GM23338 (cell line): ENCODE measurements around the gene STAM. TPM values are rescaled to one million over a fixed set of nuclear protein-coding genes. Genes with fewer than 3 reads are reported as not detected.

Experiments
- ATAC-seq: fragments of 200-7000 bp; cut with Tn5 transposase; 3 replicates; pipeline ENCODE4 v1.9.1; 2020
- DNase-seq: peaks from one replicate; pipeline ENCODE4 v3.0.0-alpha.2; 2015; ENCODE audit warnings: low spot score
- H2AFZ ChIP-seq: fragments of 200-600 bp; sonication (generic); 2 replicates; pipeline ENCODE4 v1.8.0; 2016; ENCODE audit warnings: antibody characterized with exemption, mild to moderate bottlenecking, moderate library complexity
- H3F3A ChIP-seq: fragments of 200-600 bp; sonication (generic); replicated peaks from 2 replicates; pipeline ENCODE4 v1.8.0; 2017; ENCODE audit warnings: antibody characterized with exemption, mixed run types, low read depth
- H3K27ac ChIP-seq: fragments of 200-600 bp; sonication (generic); 2 replicates; pipeline ENCODE4 v1.6.1; 2016; ENCODE audit warnings: low read depth
- H3K27me3 ChIP-seq: fragments of 200-600 bp; sonication (generic); 2 replicates; pipeline ENCODE4 v1.8.0; 2016; ENCODE audit warnings: mild to moderate bottlenecking, mixed run types, moderate library complexity; ENCODE audit not compliant: insufficient read depth
- H3K36me3 ChIP-seq: fragments of 200-600 bp; sonication (generic); 2 replicates; pipeline ENCODE4 v1.8.0; 2016; ENCODE audit warnings: mild to moderate bottlenecking; ENCODE audit not compliant: insufficient read depth
- H3K4me1 ChIP-seq: fragments of 200-600 bp; sonication (generic); 2 replicates; pipeline ENCODE4 v1.8.0; 2016; ENCODE audit warnings: mild to moderate bottlenecking, moderate library complexity; ENCODE audit not compliant: insufficient read depth
- H3K4me2 ChIP-seq: fragments of 200-600 bp; sonication (generic); 2 replicates; pipeline ENCODE4 v1.7.1; 2017; ENCODE audit warnings: mixed run types
- H3K4me3 ChIP-seq: fragments of 200-600 bp; sonication (generic); 2 replicates; pipeline ENCODE4 v1.6.1; 2016; ENCODE audit warnings: mixed run types
- H3K79me2 ChIP-seq: fragments of 200-600 bp; sonication (generic); replicated peaks from 2 replicates; pipeline ENCODE4 v1.8.0; 2017; ENCODE audit warnings: mild to moderate bottlenecking; ENCODE audit not compliant: insufficient read depth
- H3K9me2 ChIP-seq: fragments of 200-600 bp; sonication (generic); 2 replicates; pipeline ENCODE4 v1.8.0; 2017; ENCODE audit not compliant: insufficient read depth
- H4K20me1 ChIP-seq: fragments of 200-600 bp; sonication (generic); replicated peaks from 2 replicates; pipeline ENCODE4 v1.8.0; 2017; ENCODE audit warnings: mild to moderate bottlenecking; ENCODE audit not compliant: insufficient read depth
- H3K27ac Mint-ChIP-seq: 2 replicates; pipeline ENCODE4 v1.8.0; 2020; ENCODE audit warnings: inconsistent platforms, mild to moderate bottlenecking, moderate library complexity, mixed read lengths
- H3K27me3 Mint-ChIP-seq: 3 replicates; pipeline ENCODE4 v1.8.0; 2022; ENCODE audit warnings: low read depth, mild to moderate bottlenecking, moderate library complexity, mixed read lengths, inconsistent platforms; ENCODE audit not compliant: insufficient read depth, poor library complexity
- H3K36me3 Mint-ChIP-seq: 3 replicates; pipeline ENCODE4 v1.8.0; 2021; ENCODE audit warnings: low read depth, mild to moderate bottlenecking, inconsistent platforms, moderate library complexity, mixed read lengths
- H3K4me1 Mint-ChIP-seq: 3 replicates; pipeline ENCODE4 v1.8.0; 2020; ENCODE audit warnings: mild to moderate bottlenecking, inconsistent platforms, mixed read lengths
- H3K4me3 Mint-ChIP-seq: 3 replicates; pipeline ENCODE4 v1.8.0; 2021; ENCODE audit warnings: moderate library complexity, mild to moderate bottlenecking, inconsistent platforms, mixed read lengths
- H3K9me3 Mint-ChIP-seq: 3 replicates; pipeline ENCODE4 v1.8.0; 2020; ENCODE audit warnings: moderate library complexity, mild to moderate bottlenecking, inconsistent platforms, mixed read lengths
- CREB1 ChIP-seq: fragments of 250-450 bp; sonication (Bioruptor Pico); IDR thresholded peaks from 2 replicates; pipeline ENCODE4 v1.5.0; 2020; ENCODE audit warnings: low read depth, mild to moderate bottlenecking, moderate library complexity
- EZH2 ChIP-seq: fragments of 200-600 bp; sonication (generic); IDR thresholded peaks from one replicate; pipeline ENCODE4 v1.8.0; 2017; ENCODE audit warnings: antibody characterized with exemption, mild to moderate bottlenecking, low read depth; ENCODE audit not compliant: unreplicated experiment
- EZH2phosphoT487 ChIP-seq: fragments of 200-600 bp; sonication (generic); IDR thresholded peaks from one replicate; pipeline ENCODE4 v1.8.1; 2018; ENCODE audit warnings: antibody characterized with exemption; ENCODE audit not compliant: unreplicated experiment
- JUNB ChIP-seq: IDR thresholded peaks from one replicate; pipeline ENCODE4 v1.6.1; 2016; ENCODE audit warnings: antibody characterized with exemption; ENCODE audit not compliant: unreplicated experiment
- NANOG ChIP-seq: IDR thresholded peaks from 2 replicates; pipeline ENCODE4 v1.6.1; 2016; ENCODE audit warnings: antibody characterized with exemption, borderline replicate concordance
- POLR2AphosphoS5 ChIP-seq: IDR thresholded peaks from 2 replicates; pipeline ENCODE4 v1.6.1; 2016; ENCODE audit warnings: antibody characterized with exemption, low read depth
- STAT1 ChIP-seq: IDR thresholded peaks from one replicate; pipeline ENCODE4 v1.6.1; 2016; ENCODE audit warnings: antibody characterized with exemption; ENCODE audit not compliant: unreplicated experiment
- ZNF114 ChIP-seq: fragments of 250-450 bp; sonication (Bioruptor Pico); IDR thresholded peaks from 2 replicates; pipeline ENCODE4 v1.5.0; 2020; ENCODE audit warnings: mild to moderate bottlenecking, moderate library complexity
- ZNF331 ChIP-seq: fragments of 250-450 bp; sonication (Bioruptor Pico); IDR thresholded peaks from 2 replicates; pipeline ENCODE4 v1.5.0; 2020; ENCODE audit warnings: low read depth, mild to moderate bottlenecking, moderate library complexity
- polyA plus RNA-seq: library from polyadenylated mRNA; unstranded; fragments of >200 nt; fragmentation: Nextera tagmentation; extraction: Ambion mirVana; gene quantifications from 2 replicates; pipeline ENCODE4 v1.2.1, GENCODE V29; 2016
- total RNA-seq: library from RNA; depleted of rRNA; stranded (reverse); fragments of >200 nt; shearing (Covaris generic); gene quantifications from 2 replicates; pipeline ENCODE4 v1.2.3, GENCODE V29; 2014
- TF ChIP-seq, protein P1 (sequence below): IDR thresholded peaks from 2 replicates; pipeline ENCODE4 v1.6.1; 2016; ENCODE audit warnings: antibody characterized with exemption
- TF ChIP-seq, protein P2 (sequence below), 2 experiments: fragments of 200-600 bp in 1 of 2; sonication (generic) in 1 of 2; conservative IDR thresholded peaks; 2 replicates each; pipeline versions ENCODE4 v1.5.1 to v1.6.1; 2016 to 2017; ENCODE audit warnings: antibody characterized with exemption in 2 of 2, low read depth in 2 of 2, mild to moderate bottlenecking in 2 of 2, moderate library complexity in 1 of 2

STAM gene
- total and polyA plus RNA-seq, 2 experiments from 2014 or later: 28.8 to 40.5 TPM

DNA sequence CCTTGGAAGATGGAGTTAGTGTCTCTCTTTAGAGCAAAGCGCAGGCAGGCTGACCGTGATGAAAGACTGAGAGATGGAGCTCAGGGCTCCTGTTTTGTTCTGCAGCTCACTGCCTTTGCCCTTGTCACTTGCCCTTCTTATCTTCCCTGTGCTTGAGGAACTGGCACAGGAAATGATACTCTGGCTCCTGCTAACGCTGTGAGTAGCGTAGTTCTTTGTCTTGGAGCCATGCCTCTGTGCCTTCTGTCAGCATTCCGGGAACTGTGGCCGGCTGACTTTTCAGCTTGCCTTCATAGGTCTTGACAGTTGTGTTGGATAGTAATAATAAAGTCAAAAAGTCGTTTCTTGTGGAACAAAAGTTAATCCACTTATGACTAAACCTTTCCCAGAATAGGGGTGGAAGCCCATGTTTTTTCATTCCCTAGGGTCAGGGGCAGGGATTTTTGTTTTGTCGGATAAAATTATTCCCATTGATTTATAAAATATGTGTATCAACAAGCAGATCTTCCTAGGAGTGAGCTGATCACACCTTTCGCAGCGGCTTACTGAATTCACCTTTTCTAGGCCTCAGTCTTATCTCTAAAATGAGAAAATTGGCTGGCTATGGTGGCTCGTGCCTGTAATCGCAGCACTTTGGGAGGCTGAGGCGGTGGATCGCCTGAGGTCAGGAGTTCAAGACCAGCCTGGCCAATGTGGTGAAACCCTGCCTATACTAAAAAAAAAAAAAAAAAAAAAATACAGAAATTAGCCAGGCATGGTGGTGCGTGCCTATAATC lies 91.4 kb downstream of the STAM start:
- Histone ChIP-seq H3K27ac (no peak overlapping the region), H3K79me2 (no peaks in the 10 kb centered on the region), H2AFZ (no peak overlapping the region), H3K36me3 (no peaks in the 10 kb centered on the region), H3F3A (no peaks in the 10 kb centered on the region), H3K4me2 (no peak overlapping the region), H4K20me1 (no peaks in the 10 kb centered on the region), H3K9me2 (no peaks in the 10 kb centered on the region), H3K27me3 (no peaks in the 10 kb centered on the region), H3K4me1 (no peaks in the 10 kb centered on the region), H3K4me3 (no peak overlapping the region)
- no peak for DNase-seq
- Mint-ChIP-seq H3K9me3 (no peaks in the 10 kb centered on the region), H3K27me3 (peaks cover 4% of the 10 kb centered on the region), H3K4me1 (no peaks in the 10 kb centered on the region), H3K27ac (no peak overlapping the region), H3K36me3 (no peaks in the 10 kb centered on the region), H3K4me3 (no peak overlapping the region)
- TF ChIP-seq, protein P1, sequence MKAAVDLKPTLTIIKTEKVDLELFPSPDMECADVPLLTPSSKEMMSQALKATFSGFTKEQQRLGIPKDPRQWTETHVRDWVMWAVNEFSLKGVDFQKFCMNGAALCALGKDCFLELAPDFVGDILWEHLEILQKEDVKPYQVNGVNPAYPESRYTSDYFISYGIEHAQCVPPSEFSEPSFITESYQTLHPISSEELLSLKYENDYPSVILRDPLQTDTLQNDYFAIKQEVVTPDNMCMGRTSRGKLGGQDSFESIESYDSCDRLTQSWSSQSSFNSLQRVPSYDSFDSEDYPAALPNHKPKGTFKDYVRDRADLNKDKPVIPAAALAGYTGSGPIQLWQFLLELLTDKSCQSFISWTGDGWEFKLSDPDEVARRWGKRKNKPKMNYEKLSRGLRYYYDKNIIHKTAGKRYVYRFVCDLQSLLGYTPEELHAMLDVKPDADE: no peak
- TF ChIP-seq EZH2 (no peak), EZH2phosphoT487 (no peak), JUNB (no peak), CREB1 (CRISPR knock-in tag) (no peak), NANOG (no peak), ZNF331 (CRISPR knock-in tag) (no peak), POLR2AphosphoS5 (no peak), STAT1 (no peak), ZNF114 (no peak)
- TF ChIP-seq, protein P2, sequence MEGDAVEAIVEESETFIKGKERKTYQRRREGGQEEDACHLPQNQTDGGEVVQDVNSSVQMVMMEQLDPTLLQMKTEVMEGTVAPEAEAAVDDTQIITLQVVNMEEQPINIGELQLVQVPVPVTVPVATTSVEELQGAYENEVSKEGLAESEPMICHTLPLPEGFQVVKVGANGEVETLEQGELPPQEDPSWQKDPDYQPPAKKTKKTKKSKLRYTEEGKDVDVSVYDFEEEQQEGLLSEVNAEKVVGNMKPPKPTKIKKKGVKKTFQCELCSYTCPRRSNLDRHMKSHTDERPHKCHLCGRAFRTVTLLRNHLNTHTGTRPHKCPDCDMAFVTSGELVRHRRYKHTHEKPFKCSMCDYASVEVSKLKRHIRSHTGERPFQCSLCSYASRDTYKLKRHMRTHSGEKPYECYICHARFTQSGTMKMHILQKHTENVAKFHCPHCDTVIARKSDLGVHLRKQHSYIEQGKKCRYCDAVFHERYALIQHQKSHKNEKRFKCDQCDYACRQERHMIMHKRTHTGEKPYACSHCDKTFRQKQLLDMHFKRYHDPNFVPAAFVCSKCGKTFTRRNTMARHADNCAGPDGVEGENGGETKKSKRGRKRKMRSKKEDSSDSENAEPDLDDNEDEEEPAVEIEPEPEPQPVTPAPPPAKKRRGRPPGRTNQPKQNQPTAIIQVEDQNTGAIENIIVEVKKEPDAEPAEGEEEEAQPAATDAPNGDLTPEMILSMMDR (conservative IDR thresholded peaks at IDR 0.05; ENCODE audit: low read depth in 2 of 2): no peak
- no peak for ATAC-seq

DNA sequence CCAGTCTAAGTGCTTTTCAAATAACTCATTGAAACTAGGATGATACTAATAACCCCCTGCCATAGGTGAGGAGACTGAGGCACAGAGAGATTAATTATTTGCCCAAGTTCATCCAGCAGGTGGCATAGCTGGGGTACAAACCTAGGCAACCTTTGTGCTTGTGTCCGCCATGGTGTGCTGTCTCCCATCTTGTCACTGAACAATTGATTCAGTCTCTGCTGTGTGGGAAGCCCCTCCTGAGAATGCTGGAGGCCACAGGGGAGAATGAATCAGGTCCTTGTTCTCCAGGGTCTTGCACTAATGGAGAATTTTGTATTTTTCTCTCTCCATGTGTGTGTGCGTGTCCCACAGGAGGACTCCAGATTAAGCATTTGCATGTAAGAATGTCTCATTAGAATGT lies 92.3 kb downstream of the STAM start:
- Histone ChIP-seq H3K4me1 (no peaks in the 10 kb centered on the region), H3K4me3 (no peak overlapping the region), H2AFZ (no peak overlapping the region), H3K36me3 (no peaks in the 10 kb centered on the region), H3K27ac (no peak overlapping the region), H3F3A (no peaks in the 10 kb centered on the region), H3K4me2 (no peak overlapping the region), H4K20me1 (no peaks in the 10 kb centered on the region), H3K79me2 (no peaks in the 10 kb centered on the region), H3K27me3 (no peaks in the 10 kb centered on the region), H3K9me2 (no peaks in the 10 kb centered on the region)
- Mint-ChIP-seq H3K4me3 (no peak overlapping the region), H3K27ac (no peak overlapping the region), H3K36me3 (no peaks in the 10 kb centered on the region), H3K9me3 (no peaks in the 10 kb centered on the region), H3K27me3 (peaks cover 4% of the 10 kb centered on the region), H3K4me1 (no peaks in the 10 kb centered on the region)
- ATAC-seq: no peak
- DNase-seq: no peak
- TF ChIP-seq, protein P2 (conservative IDR thresholded peaks at IDR 0.05; ENCODE audit: low read depth in 2 of 2): peak; percentile 33 to 41
- no peak for TF ChIP-seq STAT1
